Measurements from ENCODE around the gene AQP2.

AQP2 gene

GRCh38 chr12:49923035-49923644 lies 27.4 kb upstream of the AQP2 start:
- no peak for DNase-seq
- no peaks in the 10 kb centered on the region for H3K27me3 ChIP-seq

GRCh38 chr12:49923880-49924556 lies 26.5 kb upstream of the AQP2 start:
- no peaks in the 10 kb centered on the region for H3K27me3 ChIP-seq
- no peaks in the 10 kb centered on the region for H3K36me3 ChIP-seq
- DNase-seq, result no peak
- no peak for TF ChIP-seq CTCF (IDR thresholded peaks at IDR 0.05; ENCODE audit: low read depth, low read length)
- H3K9me3 ChIP-seq, result no peaks in the 10 kb centered on the region
- no peaks in the 10 kb centered on the region for H3K4me1 ChIP-seq
- H3K4me3 ChIP-seq (ENCODE audit: low read depth, low read length), result no peak overlapping the region

More at GRCh38 chr12:49923035-49923644, 27.4 kb upstream of the AQP2 start:
- no peaks in the 10 kb centered on the region for H3K36me3 ChIP-seq
- no peaks in the 10 kb centered on the region for H3K4me1 ChIP-seq
- no peak overlapping the region for H3K4me3 ChIP-seq (ENCODE audit: low read depth, low read length)
- TF ChIP-seq CTCF (IDR thresholded peaks at IDR 0.05; ENCODE audit: low read depth, low read length), result no peak
- no peaks in the 10 kb centered on the region for H3K9me3 ChIP-seq

GRCh38 chr12:49924628-49925246 lies 25.8 kb upstream of the AQP2 start:
- Histone ChIP-seq H3K4me1 (no peaks in the 10 kb centered on the region), H3K27me3 (no peaks in the 10 kb centered on the region), H3K4me3 (ENCODE audit: low read depth, low read length) (no peak overlapping the region), H3K9me3 (no peaks in the 10 kb centered on the region), H3K36me3 (no peaks in the 10 kb centered on the region)
- TF ChIP-seq CTCF (IDR thresholded peaks at IDR 0.05; ENCODE audit: low read depth, low read length), result no peak
- DNase-seq, result no peak

GRCh38 chr12:49925433-49926204 lies 24.9 kb upstream of the AQP2 start:
- H3K4me3 ChIP-seq (ENCODE audit: low read depth, low read length), result no peak overlapping the region
- TF ChIP-seq CTCF (IDR thresholded peaks at IDR 0.05; ENCODE audit: low read depth, low read length), result no peak
- no peak for DNase-seq
- H3K4me1 ChIP-seq, result no peaks in the 10 kb centered on the region
- H3K27me3 ChIP-seq, result no peaks in the 10 kb centered on the region
- H3K9me3 ChIP-seq, result no peaks in the 10 kb centered on the region
- no peaks in the 10 kb centered on the region for H3K36me3 ChIP-seq

GRCh38 chr12:49928471-49928870 lies 22.1 kb upstream of the AQP2 start:
- TF ChIP-seq CTCF (IDR thresholded peaks at IDR 0.05; ENCODE audit: low read depth, low read length), result no peak
- Histone ChIP-seq H3K36me3 (no peaks in the 10 kb centered on the region; the same call in 1 of the 2 replicates), H3K27me3 (no peaks in the 10 kb centered on the region), H3K4me1 (no peaks in the 10 kb centered on the region), H3K9me3 (no peaks in the 10 kb centered on the region), H3K4me3 (ENCODE audit: low read depth, low read length) (no peak overlapping the region)
- no peak for DNase-seq
